GM23248 (cell line): ENCODE measurements around the gene PAF1. TPM values are rescaled to one million over a fixed set of nuclear protein-coding genes. Genes with fewer than 3 reads are reported as not detected.

Source experiments
- DNase-seq: peaks from one replicate; pipeline ENCODE4 v3.0.0-alpha.2; 2015
- H2AFZ ChIP-seq: fragments of 200-600 bp; sonication (generic); 2 replicates; pipeline ENCODE4 v1.6.1; 2016; ENCODE audit warnings: antibody characterized with exemption
- H3F3A ChIP-seq: fragments of 200-600 bp; sonication (generic); 2 replicates; pipeline ENCODE4 v1.6.1; 2016; ENCODE audit warnings: mild to moderate bottlenecking, antibody characterized with exemption, mixed run types; ENCODE audit not compliant: insufficient read depth
- H3K27ac ChIP-seq: fragments of 200-600 bp; sonication (generic); 2 replicates; pipeline ENCODE4 v1.5.1; 2016; ENCODE audit warnings: mild to moderate bottlenecking
- H3K27me3 ChIP-seq: fragments of 200-600 bp; sonication (generic); replicated peaks from 2 replicates; pipeline ENCODE4 v1.6.1; 2016; ENCODE audit warnings: mild to moderate bottlenecking; ENCODE audit not compliant: insufficient read depth
- H3K36me3 ChIP-seq: fragments of 200-600 bp; sonication (generic); 2 replicates; pipeline ENCODE4 v1.6.1; 2016; ENCODE audit warnings: low read depth, mild to moderate bottlenecking
- H3K4me1 ChIP-seq: fragments of 200-600 bp; sonication (generic); 2 replicates; pipeline ENCODE4 v1.6.1; 2016; ENCODE audit warnings: mild to moderate bottlenecking; ENCODE audit not compliant: insufficient read depth
- H3K4me2 ChIP-seq: fragments of 200-600 bp; sonication (generic); one replicate; pipeline ENCODE4 v1.6.1; 2016; ENCODE audit warnings: mild to moderate bottlenecking; ENCODE audit not compliant: unreplicated experiment
- H3K4me3 ChIP-seq: fragments of 200-600 bp; sonication (generic); 2 replicates; pipeline ENCODE4 v1.5.1; 2016; ENCODE audit warnings: mild to moderate bottlenecking
- H3K79me2 ChIP-seq: fragments of 200-600 bp; sonication (generic); 2 replicates; pipeline ENCODE4 v1.6.1; 2016; ENCODE audit warnings: mild to moderate bottlenecking; ENCODE audit not compliant: insufficient read depth
- H3K9ac ChIP-seq: fragments of 200-600 bp; sonication (generic); 2 replicates; pipeline ENCODE4 v1.6.1; 2016; ENCODE audit warnings: mild to moderate bottlenecking
- H3K9me2 ChIP-seq: fragments of 200-600 bp; sonication (generic); 2 replicates; pipeline ENCODE4 v1.6.1; 2016; ENCODE audit warnings: mixed run types, mild to moderate bottlenecking, moderate library complexity; ENCODE audit not compliant: insufficient read depth
- H3K9me3 ChIP-seq: fragments of 200-600 bp; sonication (generic); one replicate; pipeline ENCODE4 v1.6.1; 2017; ENCODE audit warnings: low read depth
- H4K20me1 ChIP-seq: fragments of 200-600 bp; sonication (generic); 2 replicates; pipeline ENCODE4 v1.6.0; 2016; ENCODE audit not compliant: insufficient read depth
- EZH2 ChIP-seq: fragments of 200-600 bp; sonication (generic); IDR thresholded peaks from 2 replicates; pipeline ENCODE4 v1.6.1; 2018; ENCODE audit warnings: antibody characterized with exemption, mild to moderate bottlenecking; ENCODE audit not compliant: insufficient read depth, poor library complexity, severe bottlenecking
- EZH2phosphoT487 ChIP-seq: fragments of 200-600 bp; sonication (generic); IDR thresholded peaks from 2 replicates; pipeline ENCODE4 v1.6.1; 2018; ENCODE audit warnings: antibody characterized with exemption, moderate library complexity, mild to moderate bottlenecking, low read depth; ENCODE audit not compliant: insufficient read depth
- WGBS, 2 experiments: methylation state at CpG; one replicate each; pipeline ENCODE4 v1.1.6; 2015 to 2017; ENCODE audit warnings: low lambda C conversion rate in 2 of 2, low coverage in 1 of 2; ENCODE audit errors: missing lambda C conversion rate in 2 of 2; 5-methylcytosine and 5-hydroxymethylcytosine counted together
- in situ Hi-C: fragments of 300-500 bp; cut with MboI; formaldehyde crosslinking; loops from 2 replicates; pipeline ENCODE4 v1.15.0; 2020
- polyA plus RNA-seq: library from polyadenylated mRNA; unstranded; fragments of >200 nt; fragmentation: Nextera tagmentation; extraction: Ambion mirVana; gene quantifications from 2 replicates; pipeline ENCODE4 v1.2.1, GENCODE V29; 2016
- total RNA-seq: library from RNA; depleted of rRNA; stranded (reverse); fragments of >200 nt; shearing (Covaris generic); gene quantifications from 2 replicates; pipeline ENCODE4 v1.2.3, GENCODE V29; 2014

Gene PAF1
- total and polyA plus RNA-seq, 2 experiments from 2014 or later, result 44.2 to 51.2 TPM

GRCh38 chr19:39377373-39378362 is 13.2 kb downstream of the PAF1 start:
- Histone ChIP-seq H3K4me3 (no peak overlapping the region), H3F3A (peaks cover 26% of the 10 kb centered on the region), H3K4me1 (peaks cover 11% of the 10 kb centered on the region), H3K36me3 (peaks cover 47% of the 10 kb centered on the region), H4K20me1 (no peaks in the 10 kb centered on the region), H2AFZ (no peak overlapping the region), H3K9me3 (no peaks in the 10 kb centered on the region), H3K79me2 (peaks cover 27% of the 10 kb centered on the region), H3K27ac (peak overlapping the region; percentile 42), H3K9me2 (no peaks in the 10 kb centered on the region), H3K4me2 (no peak overlapping the region), H3K27me3 (no peaks in the 10 kb centered on the region), H3K9ac (no peak overlapping the region)
- WGBS, 2 experiments, result 93 to 97% methylated on average over 18 of the region's 18 CpGs
- in situ Hi-C loops, result no loop called here
- no peak for TF ChIP-seq EZH2phosphoT487
- TF ChIP-seq EZH2, result no peak
- DNase-seq, result peak; percentile 50

GRCh38 chr19:39375929-39376328 is 15.0 kb downstream of the PAF1 start:
- no peak overlapping the region for H3K4me2 ChIP-seq
- peaks cover 21% of the 10 kb centered on the region for H3K4me1 ChIP-seq
- peaks cover 29% of the 10 kb centered on the region for H3F3A ChIP-seq
- no peak overlapping the region for H2AFZ ChIP-seq
- peaks cover 42% of the 10 kb centered on the region for H3K36me3 ChIP-seq
- no peak overlapping the region for H3K4me3 ChIP-seq
- no peaks in the 10 kb centered on the region for H3K9me2 ChIP-seq
- H3K9ac ChIP-seq, result no peak overlapping the region
- in situ Hi-C loops, result no loop called here
- H4K20me1 ChIP-seq, result no peaks in the 10 kb centered on the region
- no peak overlapping the region for H3K27ac ChIP-seq
- H3K79me2 ChIP-seq, result peaks cover 27% of the 10 kb centered on the region
- no peaks in the 10 kb centered on the region for H3K27me3 ChIP-seq
- TF ChIP-seq EZH2phosphoT487, result no peak
- no peak for TF ChIP-seq EZH2
- no peak for DNase-seq
- H3K9me3 ChIP-seq, result no peaks in the 10 kb centered on the region

GRCh38 chr19:39372941-39373340 is 18.0 kb downstream of the PAF1 start:
- Histone ChIP-seq H3K9me2 (no peaks in the 10 kb centered on the region), H2AFZ (no peak overlapping the region), H3K27ac (peak overlapping the region; percentile 95), H3K9ac (peak overlapping the region; percentile 79), H3K4me2 (peak overlapping the region; percentile 17), H3K79me2 (peaks cover 43% of the 10 kb centered on the region), H4K20me1 (no peaks in the 10 kb centered on the region), H3F3A (peaks cover 37% of the 10 kb centered on the region), H3K4me3 (no peak overlapping the region), H3K36me3 (peaks cover 31% of the 10 kb centered on the region; the same call in 1 of the 2 replicates), H3K4me1 (peaks cover 21% of the 10 kb centered on the region), H3K27me3 (no peaks in the 10 kb centered on the region), H3K9me3 (no peaks in the 10 kb centered on the region)
- TF ChIP-seq EZH2, result no peak
- no peak for TF ChIP-seq EZH2phosphoT487
- WGBS, 2 experiments, result 19% methylated on average over 2 of the region's 2 CpGs
- peak; percentile 60 for DNase-seq
- in situ Hi-C loops, result no loop called here

- peak overlapping the region; percentile 95 for H3K27ac ChIP-seq
- no peaks in the 10 kb centered on the region for H3K9me2 ChIP-seq
- 0 out of 2 replicates have a peak overlapping the region, but pooled peaks have one; percentile 8 for H3K4me3 ChIP-seq
- peaks cover 50% of the 10 kb centered on the region for H3K79me2 ChIP-seq
- no peaks in the 10 kb centered on the region for H4K20me1 ChIP-seq
- H3F3A ChIP-seq, result peaks cover 37% of the 10 kb centered on the region
- peak; percentile 96 for DNase-seq
- peak overlapping the region; percentile 79 for H3K9ac ChIP-seq
- H3K36me3 ChIP-seq, result peaks cover 24% of the 10 kb centered on the region; the same call in 1 of the 2 replicates
- no peaks in the 10 kb centered on the region for H3K27me3 ChIP-seq
- H3K4me1 ChIP-seq, result peaks cover 21% of the 10 kb centered on the region
- no peak overlapping the region for H2AFZ ChIP-seq
- in situ Hi-C loops, result no loop called here
- WGBS, 2 experiments, result 4 to 8% methylated on average over 8 of the region's 8 CpGs
- H3K4me2 ChIP-seq, result peak overlapping the region; percentile 52
- TF ChIP-seq EZH2, result no peak
- no peak for TF ChIP-seq EZH2phosphoT487
- no peaks in the 10 kb centered on the region for H3K9me3 ChIP-seq
Measured at GRCh38 chr19:39372047-39372802, 18.7 kb downstream of the PAF1 start.
